GM19455 (cell line): ENCODE data around the gene VGLL4.
"Not testable (repeated sequence)": the region's sequence is repeated elsewhere in the genome, so short reads cannot be mapped to it uniquely, and the experiment has no call there.

ENCODE experiments used
- ATAC-seq: cut with Tn5 transposase; IDR thresholded peaks from one replicate; pipeline ENCODE4 v1.9.1; 2021; ENCODE audit not compliant: unreplicated experiment

The VGLL4 gene

GRCh38 chr3:11536132-11536935 is 107.4 kb downstream of the VGLL4 start:
- ATAC-seq: no peak

GRCh38 chr3:11535243-11535960 is 108.3 kb downstream of the VGLL4 start:
- ATAC-seq: no peak

DNA sequence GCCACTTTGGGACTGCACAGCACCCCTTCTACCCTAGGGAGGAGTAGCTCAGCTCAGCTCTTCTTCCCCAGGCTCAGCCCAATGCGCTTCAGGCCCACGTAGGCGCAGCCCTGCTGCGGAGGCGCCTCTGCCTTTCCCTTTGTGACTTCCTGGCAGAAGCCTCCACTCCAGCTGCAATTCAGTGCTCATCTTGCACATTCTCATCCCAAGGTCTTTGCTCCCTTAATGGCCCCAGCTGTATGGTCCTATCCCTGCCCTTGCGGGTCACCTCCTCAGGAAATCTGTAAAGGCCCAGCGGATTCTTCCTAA is 109.0 kb downstream of the VGLL4 start:
- ATAC-seq: no peak

GRCh38 chr3:11534011-11534792 is 109.5 kb downstream of the VGLL4 start:
- no peak for ATAC-seq

- ATAC-seq: no peak
Observed at GRCh38 chr3:11532931-11533391, 110.8 kb downstream of the VGLL4 start.

- ATAC-seq: no peak
Observed at GRCh38 chr3:11530153-11530721, 113.5 kb downstream of the VGLL4 start.

DNA sequence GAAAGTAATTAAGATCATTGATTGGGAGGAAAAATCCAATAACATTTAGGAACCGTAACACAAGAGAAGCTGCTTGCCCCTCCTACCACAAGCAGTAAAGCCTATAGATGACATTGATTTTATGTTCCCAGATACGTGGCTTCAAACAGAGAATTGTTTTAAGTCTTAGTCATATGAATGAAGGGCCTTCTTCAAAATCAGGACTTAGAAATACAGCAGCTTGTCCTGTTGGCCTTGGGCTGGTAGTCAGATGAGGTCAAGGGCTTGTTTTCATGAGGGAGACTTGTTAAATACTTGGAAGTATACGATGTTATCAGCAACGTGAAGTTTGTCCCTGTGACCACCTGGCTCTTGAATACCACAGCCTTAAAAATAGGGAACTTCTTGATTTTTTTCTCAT is 114.4 kb downstream of the VGLL4 start:
- ATAC-seq: no peak

DNA sequence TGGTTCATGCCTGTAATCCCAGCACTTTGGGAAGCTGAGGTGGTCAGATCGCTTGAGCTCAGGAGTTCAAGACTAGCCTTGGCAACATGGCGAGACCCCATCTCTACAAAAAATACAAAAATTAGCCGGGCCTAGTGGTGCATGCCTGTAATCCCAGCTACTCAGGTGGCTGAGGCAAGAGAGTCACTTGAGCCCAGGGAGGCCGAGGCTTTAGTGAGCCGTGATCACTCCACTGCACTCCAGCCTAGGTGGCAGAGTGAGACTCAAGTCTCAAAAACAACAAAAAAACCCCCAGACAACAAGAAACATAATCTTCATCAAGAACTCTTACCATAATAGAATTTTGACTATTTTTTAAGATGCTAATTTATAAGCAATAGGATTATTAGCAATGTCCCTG is 117.6 kb downstream of the VGLL4 start:
- not testable (repeated sequence) for ATAC-seq

GRCh38 chr3:11523572-11524101 is 120.1 kb downstream of the VGLL4 start:
- no peak for ATAC-seq

GRCh38 chr3:11522953-11523571 is 120.7 kb downstream of the VGLL4 start:
- no peak for ATAC-seq

- ATAC-seq: no peak
Observed at GRCh38 chr3:11522398-11522715, 121.4 kb downstream of the VGLL4 start.

DNA sequence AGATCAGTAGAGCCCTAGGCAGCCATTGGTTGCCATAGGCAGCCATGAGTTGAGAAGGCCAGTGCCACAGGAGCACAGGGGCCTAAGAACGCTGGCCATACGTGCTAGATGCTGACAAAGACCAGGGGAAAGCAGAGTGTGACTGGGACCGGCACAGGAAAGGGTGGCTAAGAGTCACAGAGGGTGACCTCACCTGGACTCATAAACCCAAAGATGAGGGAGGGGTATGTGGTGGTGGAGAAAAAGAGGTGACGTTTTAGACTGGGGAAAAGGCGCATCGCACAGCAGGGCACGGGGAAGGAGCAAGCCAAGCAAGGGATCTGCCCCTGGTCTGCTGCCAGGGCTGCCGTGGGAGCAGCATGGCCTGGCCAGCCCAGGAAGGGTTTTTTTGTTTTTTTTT is 122.5 kb downstream of the VGLL4 start:
- ATAC-seq: no peak

DNA sequence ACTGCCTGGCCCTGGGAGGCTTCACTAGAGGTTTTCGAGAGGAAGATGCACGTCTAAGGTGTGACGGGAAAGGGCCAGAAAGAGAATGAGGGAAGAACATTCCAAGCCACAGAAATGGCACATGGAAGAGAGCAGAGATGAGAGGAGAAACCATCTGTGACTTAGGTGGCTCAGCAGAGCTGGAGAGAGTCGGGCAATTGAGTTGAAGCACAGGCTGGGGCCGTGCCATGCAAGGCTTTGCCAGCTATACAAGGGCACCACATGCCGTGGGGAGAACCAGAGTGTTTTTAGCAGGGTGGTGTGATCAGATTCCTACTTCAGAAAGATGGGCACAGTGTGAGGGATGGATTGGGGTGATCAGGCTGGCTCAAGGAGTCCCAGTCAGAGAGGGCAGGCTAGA is 126.1 kb downstream of the VGLL4 start:
- ATAC-seq: no peak

DNA sequence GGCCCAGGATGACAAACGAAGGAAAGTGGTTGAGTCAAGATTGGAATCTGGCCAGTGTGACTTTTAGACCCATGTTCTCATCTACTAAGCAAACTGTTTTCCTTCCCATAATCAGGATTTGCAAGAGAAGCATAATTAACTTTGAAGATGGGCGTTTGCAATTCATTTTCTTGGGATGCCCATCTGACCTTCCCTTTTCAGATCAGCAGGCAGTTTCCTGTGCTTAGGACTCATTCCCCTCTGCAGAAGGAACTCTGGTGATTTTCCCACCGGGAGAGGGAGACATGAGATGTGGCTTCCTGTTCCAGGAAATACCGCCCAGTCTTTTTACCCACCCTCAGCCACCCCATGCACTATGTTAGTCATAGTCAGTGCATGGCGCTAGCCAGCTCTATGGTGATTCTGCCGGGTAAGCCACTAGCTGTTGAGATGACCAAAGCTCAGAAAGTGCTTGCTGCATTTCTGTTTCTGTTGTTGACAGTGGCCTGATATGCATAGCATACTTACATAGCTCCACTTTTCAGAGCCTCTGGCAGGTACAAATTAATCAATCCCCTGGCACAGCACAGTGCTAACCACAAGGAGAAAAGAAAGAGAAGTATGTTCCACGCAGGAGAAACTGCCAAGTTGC is 129.4 kb downstream of the VGLL4 start:
- ATAC-seq: no peak

- no peak for ATAC-seq
Observed at GRCh38 chr3:11513817-11514135, 129.9 kb downstream of the VGLL4 start.

GRCh38 chr3:11513125-11513816 is 130.4 kb downstream of the VGLL4 start:
- ATAC-seq: not testable (repeated sequence)

DNA sequence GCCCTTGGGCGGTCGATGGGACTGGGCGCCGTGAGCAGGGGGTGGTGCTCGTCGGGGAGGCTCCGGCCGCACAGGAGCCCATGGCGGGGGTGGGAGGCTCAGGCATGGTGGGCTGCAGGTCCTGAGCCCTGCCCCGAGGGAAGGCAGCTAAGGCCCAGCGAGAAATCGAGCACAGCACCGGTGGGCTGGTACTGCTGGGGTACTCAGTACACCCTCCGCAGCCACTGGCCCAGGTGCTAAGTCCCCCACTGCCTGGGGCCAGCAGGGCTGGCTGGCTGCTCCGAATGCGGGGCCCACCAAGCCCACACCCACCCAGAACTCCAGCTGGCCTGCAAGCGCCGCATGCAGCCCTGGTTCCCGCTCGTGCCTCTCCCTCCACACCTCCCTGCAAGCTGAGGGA is 132.1 kb downstream of the VGLL4 start:
- not testable (repeated sequence) for ATAC-seq

GRCh38 chr3:11510356-11510755 is 133.4 kb downstream of the VGLL4 start:
- ATAC-seq: no peak

DNA sequence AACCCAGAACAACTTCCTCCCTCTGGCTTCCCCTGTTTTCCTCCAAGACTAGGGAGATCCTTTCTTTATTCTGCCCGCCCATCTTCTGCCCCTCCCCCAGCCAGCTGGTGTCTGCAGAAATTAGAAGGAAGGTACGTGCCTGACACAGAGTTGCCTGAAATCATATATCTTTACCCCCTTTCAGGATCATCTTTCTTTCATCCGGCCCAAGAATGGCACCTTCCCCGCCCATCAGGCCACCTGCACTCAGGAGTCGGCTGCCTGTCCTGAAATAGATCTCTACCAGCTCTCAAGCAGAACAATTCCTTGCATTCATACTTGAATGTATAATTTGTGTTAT is 133.7 kb downstream of the VGLL4 start:
- no peak for ATAC-seq
